ENCODE measurements around the gene BTBD3. TPM values are rescaled to one million over a fixed set of nuclear protein-coding genes. Genes with fewer than 3 reads are reported as not detected.
A peak's percentile ranks its signal among the peaks of the same experiment; 100 is the strongest.

BTBD3 gene
- 1 to 10 TPM; 1.1 to 2.4 TPM for total RNA-seq
- total RNA-seq: 0.60 to 0.81 reads per million in 2 donors

DNA sequence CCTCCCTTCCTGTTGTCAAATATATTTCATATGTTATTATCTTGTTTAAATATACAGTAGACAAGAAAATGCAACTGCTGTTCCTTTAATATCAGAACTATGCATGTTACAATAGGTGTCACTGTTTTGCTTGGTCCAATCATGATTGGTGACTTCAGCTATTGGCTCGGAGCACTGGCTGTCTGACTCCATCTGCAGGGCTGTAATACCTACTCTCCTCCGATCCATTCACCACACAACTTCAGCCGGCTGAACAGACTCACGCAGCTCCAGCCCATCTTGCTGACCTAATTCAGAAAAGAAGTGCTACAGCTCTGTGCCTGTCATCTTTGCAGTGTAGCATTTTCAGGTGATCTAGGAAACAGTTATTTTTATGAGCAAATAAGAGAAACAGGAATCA is at the start of gene BTBD3:
Gene BTBD3, plus strand, starts transcription at position 231 of the 400 bp plus-strand sequence. CDS start 383 bp downstream, outside the sequence.
- H3K9me3 ChIP-seq (ENCODE audit: control insufficient read depth, low read length, poor library complexity, severe bottlenecking): no peaks in the 10 kb centered on the region
- no peak for DNase-seq
- H3K27ac Mint-ChIP-seq: no peak within 1 kb of the TSS
- H3K4me3 Mint-ChIP-seq: no peak within 1 kb of the TSS
- no peaks in the 10 kb centered on the region for H3K27me3 Mint-ChIP-seq
- no peaks in the 10 kb centered on the region for H3K36me3 Mint-ChIP-seq (ENCODE audit: low read depth)
- ATAC-seq: no peak
- H3K4me1 Mint-ChIP-seq: no peaks in the 10 kb centered on the region

DNA sequence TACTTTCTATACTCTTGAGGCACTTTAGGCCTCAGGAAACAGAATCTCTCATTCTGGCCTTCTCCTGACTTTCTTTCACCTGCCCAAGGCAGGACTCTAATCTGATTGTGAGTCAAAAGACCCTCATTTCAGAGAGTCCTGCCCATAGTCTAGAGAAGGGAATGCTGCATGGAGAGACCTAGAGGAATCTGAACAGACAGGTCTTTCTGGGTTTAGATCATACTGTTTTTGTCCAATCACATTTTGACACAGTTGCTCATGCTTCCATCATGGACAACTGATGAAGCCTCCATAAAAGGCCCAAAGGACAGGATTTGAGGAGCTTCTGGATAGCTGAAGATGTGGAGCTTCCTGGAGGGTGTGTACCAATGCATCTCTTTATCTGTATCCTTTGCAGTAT is 48.1 kb upstream of the BTBD3 start:
- no peak overlapping the region for H3K4me3 Mint-ChIP-seq
- no peak overlapping the region for H3K27ac Mint-ChIP-seq
- H3K27me3 Mint-ChIP-seq: no peaks in the 10 kb centered on the region
- no peak for DNase-seq
- no peaks in the 10 kb centered on the region for H3K9me3 ChIP-seq (ENCODE audit: control insufficient read depth, low read length, poor library complexity, severe bottlenecking)
- no peak for ATAC-seq
- no peaks in the 10 kb centered on the region for H3K4me1 Mint-ChIP-seq
- H3K36me3 Mint-ChIP-seq (ENCODE audit: low read depth): no peaks in the 10 kb centered on the region

DNA sequence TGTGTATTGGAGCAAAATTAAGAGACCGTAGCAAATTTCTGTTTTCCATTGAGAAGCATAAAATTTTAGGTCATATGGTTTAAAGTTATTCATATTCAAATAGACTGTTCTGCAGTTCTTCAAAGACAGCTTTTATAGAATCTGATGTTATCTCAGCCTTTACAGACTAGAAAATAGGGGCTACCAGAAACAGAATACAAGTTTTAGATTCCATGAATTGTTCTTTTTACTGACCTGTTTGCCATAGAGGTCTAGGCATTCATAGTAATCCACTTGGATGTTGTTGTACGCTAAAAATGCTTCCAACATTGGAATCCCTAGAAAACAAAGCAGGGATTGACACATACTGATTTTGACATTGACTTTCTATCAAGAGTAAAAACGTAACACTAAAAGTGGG is 47.3 kb upstream of the BTBD3 start:
- H3K4me1 Mint-ChIP-seq: no peaks in the 10 kb centered on the region
- H3K27ac Mint-ChIP-seq: no peak overlapping the region
- DNase-seq: no peak
- no peaks in the 10 kb centered on the region for H3K27me3 Mint-ChIP-seq
- no peaks in the 10 kb centered on the region for H3K36me3 Mint-ChIP-seq (ENCODE audit: low read depth)
- H3K9me3 ChIP-seq (ENCODE audit: control insufficient read depth, low read length, poor library complexity, severe bottlenecking): no peaks in the 10 kb centered on the region
- ATAC-seq: no peak
- no peak overlapping the region for H3K4me3 Mint-ChIP-seq

DNA sequence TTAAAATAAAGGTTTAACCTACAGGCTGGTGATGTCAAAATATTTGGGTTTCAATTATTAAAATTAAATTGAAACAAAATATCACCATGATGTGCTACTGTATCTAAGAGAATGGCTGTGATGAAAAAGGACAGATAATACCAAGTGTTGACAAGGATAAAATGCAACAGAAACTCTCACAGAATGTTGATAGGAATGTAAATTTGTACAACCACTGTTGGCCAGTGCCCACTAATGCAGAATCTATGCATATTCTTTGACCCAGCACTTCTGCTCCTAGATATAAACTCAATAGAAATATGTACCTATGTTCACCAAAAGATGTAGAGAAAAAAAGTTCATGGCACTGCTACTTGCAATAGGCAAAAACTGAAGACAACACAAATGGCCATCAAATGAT is 41.1 kb upstream of the BTBD3 start:
- no peak overlapping the region for H3K27ac Mint-ChIP-seq
- no peak for DNase-seq
- no peaks in the 10 kb centered on the region for H3K4me1 Mint-ChIP-seq
- H3K27me3 Mint-ChIP-seq: no peaks in the 10 kb centered on the region
- no peaks in the 10 kb centered on the region for H3K36me3 Mint-ChIP-seq (ENCODE audit: low read depth)
- H3K9me3 ChIP-seq (ENCODE audit: control insufficient read depth, low read length, poor library complexity, severe bottlenecking): no peaks in the 10 kb centered on the region
- ATAC-seq: no peak
- H3K4me3 Mint-ChIP-seq: no peak overlapping the region

DNA sequence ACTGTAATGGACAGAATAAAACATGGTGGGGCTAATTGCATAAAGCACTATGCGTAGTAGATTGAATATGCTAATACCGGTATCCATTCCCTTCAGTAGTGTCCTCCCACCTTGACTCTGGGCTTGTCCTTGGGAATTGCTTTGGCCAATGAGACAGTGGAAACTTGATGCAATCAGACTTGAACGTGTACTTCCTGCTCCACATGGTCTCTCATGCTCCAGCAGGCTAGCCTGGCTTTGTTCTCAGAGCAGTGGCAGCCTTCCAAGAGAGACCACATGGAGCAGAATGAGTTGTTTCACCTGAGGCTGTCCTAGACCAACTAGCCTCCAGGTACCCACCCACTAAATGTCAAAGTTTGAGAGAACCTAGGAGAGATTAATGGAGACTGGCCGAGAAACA is 37.0 kb upstream of the BTBD3 start:
- ATAC-seq: no peak
- no peaks in the 10 kb centered on the region for H3K4me1 Mint-ChIP-seq

DNA sequence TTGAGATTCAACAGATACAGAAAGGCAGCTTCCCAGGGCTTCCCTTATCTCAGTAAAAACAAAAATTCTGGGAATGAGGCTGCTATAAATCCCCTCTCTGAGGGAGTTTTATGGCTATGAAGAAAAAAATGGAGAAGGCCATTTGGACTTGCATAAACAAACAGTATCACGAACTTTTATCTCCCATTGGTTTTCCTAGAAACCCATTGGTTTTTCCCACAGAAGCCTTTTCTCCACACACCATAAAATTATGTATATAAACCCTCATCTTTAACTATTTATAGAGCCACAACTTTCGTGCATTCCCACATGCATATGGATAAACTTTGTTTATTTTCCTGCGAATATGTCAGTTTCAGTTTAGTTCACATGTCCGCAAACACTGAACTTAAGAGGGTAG is 36.2 kb upstream of the BTBD3 start:
- no peak overlapping the region for H3K27ac Mint-ChIP-seq
- H3K4me1 Mint-ChIP-seq: no peaks in the 10 kb centered on the region
- DNase-seq (no peak), ATAC-seq (no peak)
- no peaks in the 10 kb centered on the region for H3K27me3 Mint-ChIP-seq
- no peak overlapping the region for H3K4me3 Mint-ChIP-seq
- no peaks in the 10 kb centered on the region for H3K36me3 Mint-ChIP-seq (ENCODE audit: low read depth)
- no peaks in the 10 kb centered on the region for H3K9me3 ChIP-seq (ENCODE audit: control insufficient read depth, low read length, poor library complexity, severe bottlenecking)

More for the DNA sequence above, 37.0 kb upstream of the BTBD3 start:
- no peaks in the 10 kb centered on the region for H3K36me3 Mint-ChIP-seq (ENCODE audit: low read depth)
- no peaks in the 10 kb centered on the region for H3K9me3 ChIP-seq (ENCODE audit: control insufficient read depth, low read length, poor library complexity, severe bottlenecking)
- DNase-seq: no peak
- H3K27me3 Mint-ChIP-seq: no peaks in the 10 kb centered on the region
- no peak overlapping the region for H3K4me3 Mint-ChIP-seq
- no peak overlapping the region for H3K27ac Mint-ChIP-seq

DNA sequence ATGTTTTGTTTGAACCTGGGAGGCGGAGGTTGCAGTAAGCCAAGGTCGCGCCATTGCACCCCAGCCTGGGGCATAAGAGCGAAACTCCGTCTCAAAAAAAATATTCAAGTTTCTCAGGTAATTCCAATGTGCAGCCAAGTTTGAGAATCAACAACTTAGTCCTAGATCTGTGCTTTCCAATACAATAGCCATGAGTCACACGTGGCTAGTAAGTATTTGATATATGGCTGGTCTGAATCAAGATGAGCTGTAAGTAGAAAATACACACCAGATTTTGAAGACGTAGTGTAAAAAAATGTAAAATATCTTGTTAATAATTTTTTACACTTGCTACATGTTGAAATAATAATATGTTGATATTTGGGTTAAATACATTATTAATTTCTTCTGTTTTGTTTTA is 35.0 kb upstream of the BTBD3 start:
- Mint-ChIP-seq H3K27me3 (no peaks in the 10 kb centered on the region), H3K4me3 (no peak overlapping the region), H3K36me3 (ENCODE audit: low read depth) (no peaks in the 10 kb centered on the region), H3K4me1 (no peaks in the 10 kb centered on the region), H3K27ac (no peak overlapping the region)
- H3K9me3 ChIP-seq (ENCODE audit: control insufficient read depth, low read length, poor library complexity, severe bottlenecking): no peaks in the 10 kb centered on the region
- ATAC-seq (no peak), DNase-seq (no peak)

DNA sequence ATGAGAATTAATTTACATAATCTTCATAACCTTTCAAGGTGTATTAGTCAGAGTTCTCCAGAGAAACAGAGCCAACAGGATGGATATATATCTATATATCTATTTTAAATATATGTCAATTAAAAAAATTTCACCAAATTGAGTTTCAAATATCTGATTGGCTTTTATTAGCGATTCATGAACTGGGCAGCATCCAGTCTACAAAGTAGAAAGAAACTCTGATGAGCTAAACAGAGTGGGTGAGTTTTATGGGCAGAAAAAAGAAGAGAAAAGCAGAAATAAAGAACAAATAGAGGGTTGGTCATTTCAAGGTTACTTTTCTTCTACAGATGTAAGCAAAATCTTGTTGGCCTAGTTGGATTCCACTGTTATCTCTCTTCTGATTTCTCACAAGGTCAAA is 29.0 kb upstream of the BTBD3 start:
- no peaks in the 10 kb centered on the region for H3K9me3 ChIP-seq (ENCODE audit: control insufficient read depth, low read length, poor library complexity, severe bottlenecking)
- Mint-ChIP-seq H3K36me3 (ENCODE audit: low read depth) (no peaks in the 10 kb centered on the region), H3K27ac (no peak overlapping the region), H3K27me3 (peaks cover 23% of the 10 kb centered on the region), H3K4me3 (no peak overlapping the region), H3K4me1 (peaks cover 2% of the 10 kb centered on the region)
- ATAC-seq: no peak
- no peak for DNase-seq

DNA sequence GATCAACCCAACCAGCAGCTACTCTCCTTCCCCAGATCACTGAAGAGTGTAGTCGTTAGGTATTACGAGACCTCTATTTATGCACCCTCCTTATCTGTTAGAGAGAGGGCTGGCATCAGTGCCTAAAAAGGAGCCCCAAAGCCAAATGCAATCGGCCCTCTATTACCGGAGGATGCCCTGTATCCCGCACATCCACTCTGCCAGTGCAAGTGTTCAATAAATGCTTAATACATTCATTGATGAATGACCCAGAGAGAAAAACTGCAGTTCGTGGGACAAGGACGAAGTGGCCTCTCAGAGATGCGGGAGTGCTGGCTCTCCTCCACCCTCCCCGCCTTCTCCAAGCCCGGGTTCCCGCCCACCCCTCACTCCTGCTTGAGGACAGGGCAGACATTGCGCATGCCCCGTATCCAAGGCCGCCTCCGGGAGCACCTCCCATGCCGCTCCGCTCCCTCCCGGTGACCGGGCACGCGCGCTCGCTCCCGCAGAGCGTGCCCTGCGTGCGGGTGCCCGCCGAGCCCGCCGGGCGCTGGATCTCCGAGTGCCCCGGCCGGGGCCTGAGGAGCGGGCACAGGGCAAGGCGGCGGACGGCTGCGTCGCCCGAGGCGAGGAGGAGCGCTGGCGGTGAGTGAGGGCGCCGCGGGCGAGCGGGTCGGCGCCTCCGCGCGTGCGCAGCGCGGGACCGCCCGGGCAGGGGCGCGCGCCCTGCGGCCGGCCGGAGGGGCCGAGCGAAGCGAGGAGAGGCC is 27.2 kb upstream of the BTBD3 start:
- Mint-ChIP-seq H3K36me3 (ENCODE audit: low read depth) (no peaks in the 10 kb centered on the region), H3K4me3 (peak overlapping the region; percentile 33), H3K27ac (no peak overlapping the region), H3K4me1 (peaks cover 2% of the 10 kb centered on the region), H3K27me3 (peaks cover 23% of the 10 kb centered on the region)
- DNase-seq: no peak
- ATAC-seq: peak; percentile 52
- H3K9me3 ChIP-seq (ENCODE audit: control insufficient read depth, low read length, poor library complexity, severe bottlenecking): no peaks in the 10 kb centered on the region

DNA sequence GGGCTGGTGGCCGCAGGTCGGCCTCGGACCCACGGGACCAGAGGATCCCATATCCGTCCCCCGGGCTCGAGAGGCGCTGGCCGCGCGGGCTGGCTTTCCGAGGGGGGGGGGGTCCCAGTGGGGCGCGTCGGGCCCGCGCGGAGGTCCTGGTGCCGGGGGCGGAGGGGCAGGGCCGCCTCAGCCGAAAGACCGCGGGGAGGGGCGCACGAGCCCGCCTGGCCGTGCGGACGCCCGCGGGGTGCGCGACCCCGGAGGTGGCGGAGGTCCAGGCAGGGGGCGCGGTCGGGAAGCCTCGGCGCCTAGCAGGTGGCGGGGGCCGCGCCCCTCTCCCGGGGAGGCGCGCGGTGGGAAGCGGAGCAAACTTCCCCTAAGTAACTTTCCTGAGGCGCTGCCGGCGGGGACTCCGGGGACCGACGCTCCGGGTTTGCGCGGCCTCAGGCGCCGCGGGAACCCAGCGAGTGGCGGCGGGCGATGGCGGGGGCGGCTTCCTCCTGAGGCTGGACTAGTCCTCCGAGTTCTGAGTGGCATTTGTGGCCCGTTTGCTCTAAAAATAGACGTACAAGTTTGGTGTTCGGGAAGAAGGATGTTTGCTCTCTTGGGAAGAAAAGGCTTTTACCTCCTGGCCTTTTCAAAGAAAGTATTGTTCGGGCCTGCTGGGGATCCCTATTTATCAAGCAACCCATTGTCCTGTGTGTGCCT is 26.5 kb upstream of the BTBD3 start:
- peak overlapping the region; percentile 58 for H3K4me3 Mint-ChIP-seq
- H3K4me1 Mint-ChIP-seq: peaks cover 2% of the 10 kb centered on the region
- no peak overlapping the region for H3K27ac Mint-ChIP-seq
- no peaks in the 10 kb centered on the region for H3K36me3 Mint-ChIP-seq (ENCODE audit: low read depth)
- ATAC-seq (peak; percentile 12), DNase-seq (no peak)
- H3K27me3 Mint-ChIP-seq: peaks cover 23% of the 10 kb centered on the region
- H3K9me3 ChIP-seq (ENCODE audit: control insufficient read depth, low read length, poor library complexity, severe bottlenecking): no peaks in the 10 kb centered on the region

DNA sequence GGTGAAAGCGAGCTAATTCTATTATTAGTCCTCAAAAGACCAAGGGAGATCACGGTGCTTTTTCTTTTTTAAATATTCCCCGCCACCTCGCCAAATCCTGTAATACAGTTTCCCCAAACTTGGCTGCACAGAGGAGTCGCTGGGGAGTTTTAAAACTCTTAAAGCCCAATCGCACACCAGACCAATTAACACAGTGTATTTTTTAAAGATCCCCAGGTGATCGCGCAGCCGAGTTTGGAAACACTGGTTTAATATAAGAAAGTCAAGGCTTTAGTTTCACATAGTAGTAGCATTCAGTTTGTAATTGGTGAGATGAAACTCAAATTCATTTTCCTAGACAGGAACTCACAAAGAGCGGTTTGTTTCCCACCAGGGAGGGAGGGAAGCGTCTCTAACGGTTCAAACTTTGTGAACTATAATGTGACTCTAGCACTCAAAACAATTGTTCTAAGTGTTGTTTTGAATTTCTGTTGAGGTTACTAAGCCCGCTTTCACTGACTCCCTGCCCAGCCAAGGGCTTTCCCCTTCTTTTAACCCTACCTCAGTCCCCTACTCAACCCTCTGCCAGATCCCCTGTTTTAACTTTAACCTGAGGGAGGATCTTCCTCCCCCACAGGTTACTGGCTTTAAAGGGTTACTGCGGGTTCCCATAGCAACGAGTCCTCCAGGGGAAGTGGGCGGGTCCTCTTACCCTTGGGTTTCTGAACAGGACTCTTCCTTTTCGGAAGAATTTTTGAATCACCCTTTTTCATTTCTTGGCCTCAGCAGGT is 25.7 kb upstream of the BTBD3 start:
- peaks cover 2% of the 10 kb centered on the region for H3K4me1 Mint-ChIP-seq
- H3K36me3 Mint-ChIP-seq (ENCODE audit: low read depth): no peaks in the 10 kb centered on the region
- no peak overlapping the region for H3K27ac Mint-ChIP-seq
- peak; percentile 35 for ATAC-seq
- peaks cover 23% of the 10 kb centered on the region for H3K27me3 Mint-ChIP-seq
- peak overlapping the region; percentile 58 for H3K4me3 Mint-ChIP-seq
- no peak for DNase-seq
- no peaks in the 10 kb centered on the region for H3K9me3 ChIP-seq (ENCODE audit: control insufficient read depth, low read length, poor library complexity, severe bottlenecking)

DNA sequence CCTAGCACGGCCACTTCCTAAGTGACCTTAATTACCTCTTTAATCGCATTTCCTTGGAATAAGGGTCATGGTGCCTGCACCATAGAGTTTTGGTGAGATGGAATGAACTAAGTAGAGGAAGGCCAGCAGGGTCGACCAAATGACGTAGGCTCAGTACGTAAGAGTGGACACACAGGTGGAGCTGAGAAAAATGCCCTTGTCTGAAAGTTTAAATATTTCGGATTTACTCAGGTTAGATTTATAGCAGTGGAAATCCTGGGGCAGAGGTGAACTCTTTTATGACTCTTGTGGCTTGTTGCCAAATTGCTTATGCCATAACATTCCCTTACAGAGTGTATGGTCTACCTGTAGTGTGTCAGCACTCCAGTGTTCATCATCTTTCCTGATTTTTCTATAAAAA is 23.6 kb upstream of the BTBD3 start:
- Mint-ChIP-seq H3K27me3 (peaks cover 23% of the 10 kb centered on the region), H3K27ac (no peak overlapping the region), H3K4me1 (peaks cover 2% of the 10 kb centered on the region), H3K36me3 (ENCODE audit: low read depth) (no peaks in the 10 kb centered on the region), H3K4me3 (no peak overlapping the region)
- H3K9me3 ChIP-seq (ENCODE audit: control insufficient read depth, low read length, poor library complexity, severe bottlenecking): no peaks in the 10 kb centered on the region
- no peak for DNase-seq
- ATAC-seq: no peak

DNA sequence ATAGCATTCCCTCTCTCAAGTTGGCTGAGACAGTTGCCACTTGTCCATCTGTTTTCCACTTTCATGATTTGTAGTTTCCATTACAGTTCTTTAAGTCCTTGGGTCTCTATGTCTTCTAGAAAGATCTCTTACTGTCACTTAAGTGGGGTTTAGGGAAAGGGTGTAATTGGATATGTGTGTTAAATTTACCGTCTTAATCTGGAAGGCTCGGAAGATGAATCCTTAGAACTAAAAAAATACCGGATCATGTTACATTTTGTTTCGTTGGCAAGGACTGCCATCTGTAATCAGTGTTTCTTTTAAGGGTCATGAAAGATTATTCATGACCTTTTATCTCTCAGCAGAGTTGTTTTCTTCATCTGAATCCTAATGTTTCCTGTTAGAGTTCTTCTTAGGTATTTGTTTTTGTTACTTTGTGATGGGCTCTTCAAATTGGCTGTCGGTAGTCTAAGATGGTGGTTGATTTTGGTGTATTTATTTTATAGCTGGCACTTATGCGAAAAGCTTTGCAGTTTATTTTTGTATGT is 21.8 kb upstream of the BTBD3 start:
- H3K9me3 ChIP-seq (ENCODE audit: control insufficient read depth, low read length, poor library complexity, severe bottlenecking): no peaks in the 10 kb centered on the region
- H3K4me1 Mint-ChIP-seq: peaks cover 2% of the 10 kb centered on the region
- ATAC-seq (no peak), DNase-seq (no peak)
- H3K36me3 Mint-ChIP-seq (ENCODE audit: low read depth): no peaks in the 10 kb centered on the region
- peaks cover 13% of the 10 kb centered on the region for H3K27me3 Mint-ChIP-seq
- H3K27ac Mint-ChIP-seq: no peak overlapping the region
- no peak overlapping the region for H3K4me3 Mint-ChIP-seq

All from T-helper 17 cell (primary cell).